ENCODE measurements around the gene GDF2. TPM values are rescaled to one million over a fixed set of nuclear protein-coding genes. Genes with fewer than 3 reads are reported as not detected.

GDF2 gene
- total RNA-seq, 4 donors from 2014 or later, result not detected

DNA sequence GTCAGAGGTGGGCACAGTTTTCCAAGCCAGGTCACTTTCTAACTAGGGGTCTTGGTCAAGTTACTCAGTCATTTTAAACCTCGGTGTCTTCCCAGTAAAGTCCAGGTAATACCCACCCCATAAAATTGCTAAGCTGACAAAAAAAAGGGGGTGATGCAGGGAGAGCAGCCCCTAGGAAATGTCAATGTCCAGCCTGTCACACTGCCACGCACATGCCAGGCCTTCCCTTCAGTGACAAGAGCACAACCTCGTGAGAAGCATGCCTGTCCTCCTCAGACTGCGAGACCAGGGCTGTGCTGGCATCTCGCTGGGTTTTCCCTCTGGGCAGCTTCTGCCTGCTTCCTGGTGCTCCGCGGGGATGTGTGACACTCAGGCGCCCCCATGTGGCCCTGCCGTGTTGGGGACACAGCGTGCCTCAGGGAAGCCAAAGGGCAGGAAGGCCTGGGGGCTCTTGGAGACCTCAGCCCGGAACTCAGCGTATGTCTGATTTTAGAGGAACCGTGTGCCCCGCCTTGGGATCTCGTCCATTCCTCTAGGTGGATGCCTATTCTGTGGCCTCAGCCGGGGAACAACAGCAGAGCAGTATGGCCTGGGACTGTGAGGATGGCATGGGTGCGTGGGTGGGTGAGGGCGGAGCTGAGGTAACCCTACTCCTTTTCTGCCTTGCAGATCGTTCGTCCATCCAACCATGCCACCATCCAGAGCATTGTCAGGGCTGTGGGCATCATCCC lies 10.2 kb upstream of the GDF2 start:
- H3K36me3 ChIP-seq, result no peaks in the 10 kb centered on the region
- in situ Hi-C loops (cut with MboI; ENCODE audit: low sequenced_read_pairs in 4 of 4), result loop anchor here in 3 of 4 donors (10.0 kb wide), 3 partner anchors 257 to 287 kb away; no protein-coding TSS in a partner anchor

DNA sequence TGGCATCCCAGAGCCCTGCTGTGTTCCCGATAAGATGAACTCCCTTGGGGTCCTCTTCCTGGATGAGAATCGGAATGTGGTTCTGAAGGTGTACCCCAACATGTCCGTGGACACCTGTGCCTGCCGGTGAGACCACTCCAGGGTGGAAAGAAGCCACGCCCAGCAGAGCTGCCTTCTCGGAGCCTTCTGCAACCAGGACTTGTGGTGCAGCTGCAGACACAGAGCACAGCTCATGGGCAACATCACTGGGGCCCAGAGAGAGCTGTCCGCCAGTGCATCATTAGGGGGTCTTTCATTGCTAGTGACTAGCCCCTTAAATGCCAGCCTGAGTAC lies 9.6 kb upstream of the GDF2 start:
- H3K27me3 ChIP-seq, result no peaks in the 10 kb centered on the region
- H3K36me3 ChIP-seq, result no peaks in the 10 kb centered on the region
- no peaks in the 10 kb centered on the region for H3K9me3 ChIP-seq
- no peak overlapping the region for H3K4me3 ChIP-seq
- no peak for ATAC-seq
- TF ChIP-seq POLR2A (IDR thresholded peaks at IDR 0.05), result no peak
- TF ChIP-seq, protein P1, sequence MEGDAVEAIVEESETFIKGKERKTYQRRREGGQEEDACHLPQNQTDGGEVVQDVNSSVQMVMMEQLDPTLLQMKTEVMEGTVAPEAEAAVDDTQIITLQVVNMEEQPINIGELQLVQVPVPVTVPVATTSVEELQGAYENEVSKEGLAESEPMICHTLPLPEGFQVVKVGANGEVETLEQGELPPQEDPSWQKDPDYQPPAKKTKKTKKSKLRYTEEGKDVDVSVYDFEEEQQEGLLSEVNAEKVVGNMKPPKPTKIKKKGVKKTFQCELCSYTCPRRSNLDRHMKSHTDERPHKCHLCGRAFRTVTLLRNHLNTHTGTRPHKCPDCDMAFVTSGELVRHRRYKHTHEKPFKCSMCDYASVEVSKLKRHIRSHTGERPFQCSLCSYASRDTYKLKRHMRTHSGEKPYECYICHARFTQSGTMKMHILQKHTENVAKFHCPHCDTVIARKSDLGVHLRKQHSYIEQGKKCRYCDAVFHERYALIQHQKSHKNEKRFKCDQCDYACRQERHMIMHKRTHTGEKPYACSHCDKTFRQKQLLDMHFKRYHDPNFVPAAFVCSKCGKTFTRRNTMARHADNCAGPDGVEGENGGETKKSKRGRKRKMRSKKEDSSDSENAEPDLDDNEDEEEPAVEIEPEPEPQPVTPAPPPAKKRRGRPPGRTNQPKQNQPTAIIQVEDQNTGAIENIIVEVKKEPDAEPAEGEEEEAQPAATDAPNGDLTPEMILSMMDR (IDR thresholded peaks at IDR 0.05 in 4 of 5, conservative IDR thresholded peaks at IDR 0.05 in 1 of 5), result no peak
- H3K27ac ChIP-seq, result no peak overlapping the region
- intact Hi-C loops (cut with DNase I; ENCODE audit: low total_unique reads), result loop anchor here (1.0 kb wide), 2 partner anchors 265 to 288 kb away; no protein-coding TSS in a partner anchor
- DNase-seq, result no peak
- in situ Hi-C loops (cut with MboI; ENCODE audit: low sequenced_read_pairs in 4 of 4), result loop anchor here in 3 of 4 donors (10.0 kb wide), 3 partner anchors 258 to 288 kb away; no protein-coding TSS in a partner anchor
- H3K4me1 ChIP-seq, result no peaks in the 10 kb centered on the region

More for the DNA sequence above, 10.2 kb upstream of the GDF2 start:
- intact Hi-C loops (cut with DNase I; ENCODE audit: low total_unique reads), result loop anchor here (1.0 kb wide), 2 partner anchors 265 to 288 kb away; no protein-coding TSS in a partner anchor
- H3K4me3 ChIP-seq, result no peak overlapping the region
- no peak for TF ChIP-seq POLR2A (IDR thresholded peaks at IDR 0.05)
- TF ChIP-seq, protein P1 (IDR thresholded peaks at IDR 0.05 in 4 of 5, conservative IDR thresholded peaks at IDR 0.05 in 1 of 5), result peak; percentile 75 to 82 (median 79)
- no peaks in the 10 kb centered on the region for H3K9me3 ChIP-seq
- DNase-seq (peak; percentile 57 to 74), ATAC-seq (peak; percentile 81 to 90)
- no peaks in the 10 kb centered on the region for H3K4me1 ChIP-seq
- H3K27ac ChIP-seq, result no peak overlapping the region
- H3K27me3 ChIP-seq, result no peaks in the 10 kb centered on the region

DNA sequence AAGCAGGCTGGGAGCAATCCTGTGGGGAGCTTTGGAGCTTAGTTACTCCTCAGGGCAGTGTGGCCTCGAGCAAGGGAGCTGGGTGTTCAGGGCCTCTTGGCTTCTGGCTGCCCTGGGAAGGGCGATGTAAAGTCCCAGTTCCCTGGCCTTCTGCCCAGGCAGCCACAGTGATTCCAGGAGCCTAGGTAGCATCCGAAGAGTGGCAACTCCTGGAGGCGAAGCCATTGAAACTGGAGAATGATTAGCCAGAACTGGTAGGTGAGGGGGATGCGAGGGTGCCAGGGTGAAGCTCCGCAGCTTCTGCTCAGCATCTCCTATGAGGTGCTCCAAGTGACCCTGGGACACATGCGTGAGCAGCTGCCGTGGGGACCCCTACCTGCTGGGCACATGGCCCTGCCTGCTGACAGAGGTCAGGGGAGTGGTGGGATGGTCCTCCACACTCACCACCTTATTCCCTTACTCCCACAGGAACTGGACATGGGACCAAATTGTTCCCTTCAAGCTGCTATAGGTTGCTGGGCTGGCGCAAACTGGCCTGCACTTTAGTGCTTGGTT lies 7.8 kb upstream of the GDF2 start:
- no peak for TF ChIP-seq POLR2A (IDR thresholded peaks at IDR 0.05)
- TF ChIP-seq, protein P1 (IDR thresholded peaks at IDR 0.05 in 4 of 5, conservative IDR thresholded peaks at IDR 0.05 in 1 of 5), result no peak
- intact Hi-C loops (cut with DNase I; ENCODE audit: low total_unique reads), result no loop called here
- in situ Hi-C loops (cut with MboI; ENCODE audit: low sequenced_read_pairs in 4 of 4), result loop anchor here in 3 of 4 donors (10.0 kb wide), 3 partner anchors 260 to 290 kb away; no protein-coding TSS in a partner anchor
- Histone ChIP-seq H3K9me3 (no peaks in the 10 kb centered on the region), H3K4me1 (no peaks in the 10 kb centered on the region), H3K27ac (no peak overlapping the region), H3K27me3 (no peaks in the 10 kb centered on the region), H3K4me3 (no peak overlapping the region), H3K36me3 (no peaks in the 10 kb centered on the region)
- DNase-seq (no peak), ATAC-seq (no peak)

DNA sequence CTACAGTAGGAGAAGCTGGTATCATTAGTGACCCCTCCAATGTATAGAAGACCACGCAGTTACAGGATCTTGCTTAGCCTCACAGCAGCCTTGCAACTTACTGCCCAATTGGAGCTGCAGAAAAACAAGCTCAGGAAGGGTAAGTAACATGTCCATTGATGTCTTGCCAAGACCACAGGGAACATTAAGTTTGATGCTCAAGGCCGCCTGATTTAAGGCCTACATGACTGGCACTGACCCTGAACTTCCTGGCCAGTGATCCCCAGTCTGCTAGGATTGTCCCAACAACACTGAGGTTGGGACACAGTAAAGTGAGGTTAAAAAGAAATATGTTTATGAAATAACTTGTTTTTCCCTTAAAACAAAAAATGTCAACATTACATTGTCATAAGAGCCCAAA lies 6.8 kb upstream of the GDF2 start:
- no peaks in the 10 kb centered on the region for H3K9me3 ChIP-seq
- intact Hi-C loops (cut with DNase I; ENCODE audit: low total_unique reads) (no loop called here), in situ Hi-C loops (cut with MboI; ENCODE audit: low sequenced_read_pairs in 4 of 4) (loop anchor here in 3 of 4 donors (10.0 kb wide), 3 partner anchors 261 to 291 kb away; no protein-coding TSS in a partner anchor)
- DNase-seq, result no peak
- no peaks in the 10 kb centered on the region for H3K27me3 ChIP-seq
- H3K36me3 ChIP-seq, result no peaks in the 10 kb centered on the region
- TF ChIP-seq, protein P1 (IDR thresholded peaks at IDR 0.05 in 4 of 5, conservative IDR thresholded peaks at IDR 0.05 in 1 of 5), result no peak
- TF ChIP-seq POLR2A (IDR thresholded peaks at IDR 0.05), result no peak
- no peak overlapping the region for H3K27ac ChIP-seq
- no peaks in the 10 kb centered on the region for H3K4me1 ChIP-seq
- no peak for ATAC-seq
- no peak overlapping the region for H3K4me3 ChIP-seq
